Neuronal stem cell (in vitro differentiated cells): ENCODE data around the gene MIA2.

ENCODE experiments used
- DNase-seq: peaks from one replicate; pipeline ENCODE4 v3.0.0-alpha.2; 2013; ENCODE audit warnings: low spot score
- H2AFZ ChIP-seq: one replicate; pipeline ENCODE4 v1.6.1; 2013; ENCODE audit warnings: mild to moderate bottlenecking, low read length, inconsistent platforms
- H2AK5ac ChIP-seq: 2 replicates; pipeline ENCODE4 v1.6.1; 2013; ENCODE audit warnings: low read depth, mild to moderate bottlenecking, inconsistent platforms, low read length, moderate library complexity, mixed read lengths
- H2BK120ac ChIP-seq: 2 replicates; pipeline ENCODE4 v1.6.1; 2013; ENCODE audit warnings: low read depth, mild to moderate bottlenecking, inconsistent platforms, low read length, moderate library complexity, mixed read lengths
- H2BK12ac ChIP-seq: one replicate; pipeline ENCODE4 v1.6.1; 2013; ENCODE audit warnings: low read length, inconsistent platforms
- H2BK15ac ChIP-seq: 2 replicates; pipeline ENCODE4 v1.6.1; 2013; ENCODE audit warnings: mild to moderate bottlenecking, low read length, inconsistent platforms, mixed read lengths
- H2BK5ac ChIP-seq: one replicate; pipeline ENCODE4 v1.6.1; 2013; ENCODE audit warnings: inconsistent platforms, mild to moderate bottlenecking, low read length, moderate library complexity
- H3K14ac ChIP-seq: one replicate; pipeline ENCODE4 v1.6.1; 2013; ENCODE audit warnings: low read length, inconsistent platforms
- H3K18ac ChIP-seq: 2 replicates; pipeline ENCODE4 v1.6.1; 2013; ENCODE audit warnings: low read length, inconsistent platforms
- H3K23ac ChIP-seq: 2 replicates; pipeline ENCODE4 v1.6.1; 2013; ENCODE audit warnings: low read depth, mild to moderate bottlenecking, mixed read lengths, low read length, inconsistent platforms; ENCODE audit not compliant: poor library complexity
- H3K27ac ChIP-seq: replicated peaks from 3 replicates; pipeline ENCODE4 v1.5.1; 2013; ENCODE audit warnings: low read length, inconsistent platforms
- H3K27me3 ChIP-seq, 3 experiments: 2 replicates each; pipeline ENCODE4 v1.6.1; 2013; ENCODE audit warnings: low read length in 3 of 3, mild to moderate bottlenecking in 2 of 3, inconsistent platforms in 1 of 3, low read depth in 1 of 3, mixed read lengths in 1 of 3, moderate library complexity in 1 of 3; ENCODE audit not compliant: control insufficient read depth in 3 of 3, insufficient read depth in 3 of 3
- H3K36me3 ChIP-seq, 2 donors: replicated peaks in 1 of 2; 2 replicates each; pipeline ENCODE4 v1.6.1; 2013; ENCODE audit warnings: low read length in 2 of 2; ENCODE audit not compliant: control insufficient read depth in 2 of 2, insufficient read depth in 2 of 2
- H3K4ac ChIP-seq: 2 replicates; pipeline ENCODE4 v1.6.1; 2013; ENCODE audit warnings: inconsistent platforms, mild to moderate bottlenecking, low read length, moderate library complexity
- H3K4me1 ChIP-seq, 2 donors: 1 replicate in 1 of 2; 2 replicates in 1 of 2; pipeline ENCODE4 v1.6.1; 2013; ENCODE audit warnings: low read length in 2 of 2, low read depth in 1 of 2; ENCODE audit not compliant: control insufficient read depth in 2 of 2, insufficient read depth in 1 of 2
- H3K4me2 ChIP-seq: one replicate; pipeline ENCODE4 v1.6.1; 2013; ENCODE audit warnings: mild to moderate bottlenecking, low read length, inconsistent platforms; ENCODE audit not compliant: insufficient read depth, poor library complexity, severe bottlenecking
- H3K4me3 ChIP-seq, 2 donors: 2 replicates each; pipeline ENCODE4 v1.5.1; 2013; ENCODE audit warnings: low read length in 2 of 2, mild to moderate bottlenecking in 2 of 2, inconsistent platforms in 1 of 2, moderate library complexity in 1 of 2
- H3K79me1 ChIP-seq: one replicate; pipeline ENCODE4 v1.6.1; 2013; ENCODE audit warnings: low read depth, mild to moderate bottlenecking, inconsistent platforms, low read length, moderate library complexity
- H3K9ac ChIP-seq: one replicate; pipeline ENCODE4 v1.6.1; 2013; ENCODE audit warnings: mild to moderate bottlenecking, low read depth, low read length, inconsistent platforms; ENCODE audit not compliant: poor library complexity
- H3K9me3 ChIP-seq, 2 donors: replicated peaks in 1 of 2; 2 replicates each; pipeline versions ENCODE3 to v1.6.1; 2013; ENCODE audit warnings: low read length in 2 of 2, mild to moderate bottlenecking in 2 of 2, inconsistent platforms in 1 of 2, low read depth in 1 of 2, mixed read lengths in 1 of 2, moderate library complexity in 1 of 2; ENCODE audit not compliant: control insufficient read depth in 2 of 2, insufficient read depth in 1 of 2
- H4K8ac ChIP-seq: one replicate; pipeline ENCODE4 v1.6.1; 2013; ENCODE audit warnings: low read depth, mild to moderate bottlenecking, inconsistent platforms, low read length, moderate library complexity
- H4K91ac ChIP-seq: one replicate; pipeline ENCODE4 v1.6.1; 2013; ENCODE audit warnings: low read length, low read depth, mild to moderate bottlenecking, inconsistent platforms; ENCODE audit not compliant: poor library complexity
- WGBS, 2 donors: extraction: QIAGEN DNeasy Blood & Tissue Kit; methylation state at CpG; one replicate each; pipeline ENCODE4 v1.1.7; 2013; ENCODE audit warnings: missing lambda C conversion rate in 2 of 2, mixed read lengths in 1 of 2; ENCODE audit not compliant: insufficient read length in 2 of 2, insufficient replicate concordance in 1 of 2; ENCODE audit errors: extremely low coverage in 2 of 2; 5-methylcytosine and 5-hydroxymethylcytosine counted together

MIA2 gene

DNA sequence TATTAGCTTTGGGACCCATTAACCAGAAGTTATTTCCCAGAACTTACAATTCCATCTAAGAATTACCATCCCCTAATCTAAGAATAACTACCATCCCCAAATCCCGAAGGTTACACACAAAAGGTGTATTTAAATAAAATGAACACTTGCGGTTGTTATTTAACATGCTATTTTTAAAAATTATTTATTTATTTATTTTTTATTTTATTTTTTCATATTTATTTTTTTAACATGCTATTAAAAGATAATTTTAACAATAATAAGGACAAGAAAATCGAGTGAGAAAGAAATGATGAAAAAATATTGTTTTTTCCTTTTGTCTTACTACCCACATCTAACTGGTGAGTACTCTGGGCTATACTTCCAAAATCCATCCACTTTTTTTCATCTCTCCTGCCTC, 192.2 kb downstream of the MIA2 start:
- no peaks in the 10 kb centered on the region for H3K9me3 ChIP-seq
- H3K27ac ChIP-seq = no peak overlapping the region
- peaks cover 6 to 12% of the 10 kb centered on the region in 2 donors for H3K4me1 ChIP-seq
- WGBS, 2 donors = no CpG with 5 or more reads among the region's 3 CpGs
- no peak overlapping the region for H3K23ac ChIP-seq
- no peak overlapping the region for H2BK5ac ChIP-seq
- no peak overlapping the region for H3K4ac ChIP-seq
- peaks cover 4% of the 10 kb centered on the region for H3K79me1 ChIP-seq
- no peak overlapping the region for H2BK15ac ChIP-seq
- H3K36me3 ChIP-seq = no peaks in the 10 kb centered on the region
- H4K8ac ChIP-seq = no peak overlapping the region
- H3K18ac ChIP-seq = no peak overlapping the region
- H3K9ac ChIP-seq = no peak overlapping the region
- no peak overlapping the region for H2BK12ac ChIP-seq
- no peak overlapping the region for H3K14ac ChIP-seq
- no peak overlapping the region for H3K4me3 ChIP-seq
- H2BK120ac ChIP-seq = no peak overlapping the region
- no peak overlapping the region for H4K91ac ChIP-seq
- H3K4me2 ChIP-seq = no peak overlapping the region
- H2AFZ ChIP-seq = no peak overlapping the region
- no peak for DNase-seq
- no peak overlapping the region for H2AK5ac ChIP-seq
- no peaks in the 10 kb centered on the region for H3K27me3 ChIP-seq

DNA sequence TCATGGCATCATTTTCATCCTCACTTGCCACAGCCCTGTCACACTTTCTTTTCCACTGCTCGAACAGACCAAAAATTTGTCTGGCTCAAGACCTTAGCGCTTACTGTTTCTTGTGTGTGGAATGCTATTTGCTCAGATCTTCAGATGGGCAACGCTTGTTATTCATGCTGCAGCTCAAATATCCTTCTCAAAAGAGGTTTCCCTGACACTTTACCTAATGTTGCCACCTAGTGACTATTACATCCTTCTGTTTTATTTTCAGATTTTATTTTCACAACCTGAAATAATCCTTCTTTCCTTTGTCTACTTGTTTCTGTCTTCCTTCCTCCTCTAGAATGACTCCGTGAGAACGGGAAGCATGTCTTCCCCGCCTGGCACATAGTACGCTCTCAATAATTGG, 192.9 kb downstream of the MIA2 start:
- Histone ChIP-seq H4K91ac (no peak overlapping the region), H3K36me3 (no peaks in the 10 kb centered on the region), H3K4me2 (no peak overlapping the region), H2AFZ (no peak overlapping the region), H3K27me3 (no peaks in the 10 kb centered on the region), H3K4me1 (peaks cover 6 to 12% of the 10 kb centered on the region in 2 donors), H3K9me3 (no peaks in the 10 kb centered on the region), H2BK5ac (no peak overlapping the region), H3K14ac (no peak overlapping the region), H2AK5ac (no peak overlapping the region), H3K4me3 (no peak overlapping the region), H3K4ac (no peak overlapping the region), H3K9ac (no peak overlapping the region), H3K18ac (no peak overlapping the region), H2BK120ac (no peak overlapping the region), H4K8ac (no peak overlapping the region), H3K79me1 (peaks cover 6% of the 10 kb centered on the region), H3K27ac (no peak overlapping the region), H3K23ac (no peak overlapping the region), H2BK15ac (no peak overlapping the region), H2BK12ac (no peak overlapping the region)
- WGBS, 2 donors = no CpG with 5 or more reads among the region's 7 CpGs
- DNase-seq = no peak

GRCh38 chr14:39428118-39428517, 194.4 kb downstream of the MIA2 start:
- Histone ChIP-seq H3K9me3 (no peaks in the 10 kb centered on the region), H3K27ac (no peak overlapping the region), H3K4me1 (peaks cover 6 to 12% of the 10 kb centered on the region in 2 donors), H2BK5ac (no peak overlapping the region), H3K36me3 (no peaks in the 10 kb centered on the region), H4K8ac (no peak overlapping the region), H2AFZ (no peak overlapping the region), H3K27me3 (no peaks in the 10 kb centered on the region), H2BK15ac (no peak overlapping the region), H3K79me1 (peaks cover 6% of the 10 kb centered on the region), H3K23ac (no peak overlapping the region), H3K9ac (no peak overlapping the region), H2BK12ac (no peak overlapping the region), H3K4me2 (no peak overlapping the region), H2BK120ac (no peak overlapping the region), H3K4ac (no peak overlapping the region), H3K14ac (no peak overlapping the region), H2AK5ac (no peak overlapping the region), H3K4me3 (no peak overlapping the region), H4K91ac (no peak overlapping the region), H3K18ac (no peak overlapping the region)
- no CpG with 5 or more reads among the region's 8 CpGs for WGBS, 2 donors
- no peak for DNase-seq

DNA sequence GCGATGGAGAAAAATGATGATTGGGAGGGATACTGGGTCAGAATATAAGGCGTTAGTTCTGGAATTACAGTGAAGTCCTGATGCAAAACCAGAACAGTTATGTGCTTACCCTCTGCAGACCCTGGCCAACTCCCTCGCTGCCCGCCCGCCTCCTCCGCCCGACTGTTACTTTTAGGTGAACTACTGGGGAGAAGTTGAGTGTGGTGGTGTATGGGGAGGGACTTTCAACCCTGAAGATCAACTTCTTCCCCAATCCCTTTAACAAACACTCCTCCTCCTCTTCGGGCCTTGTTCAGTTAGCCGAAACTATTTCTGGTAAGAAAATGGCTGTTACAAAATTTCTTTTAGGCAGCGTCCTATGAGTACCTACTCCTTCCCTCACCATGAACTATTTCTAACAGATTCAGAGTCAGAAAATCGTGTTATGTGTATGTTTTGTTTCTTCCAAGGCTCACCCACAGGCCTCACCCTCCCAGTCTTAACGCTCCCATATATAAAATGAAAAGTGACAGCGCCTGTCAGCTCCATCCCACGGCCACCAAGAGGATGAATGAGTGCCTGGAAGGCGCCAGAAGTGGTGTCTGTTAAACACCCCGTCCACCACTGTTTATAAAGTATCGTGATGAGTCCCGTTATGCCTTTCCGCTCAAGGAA, 197.2 kb downstream of the MIA2 start:
- Histone ChIP-seq H3K4me3 (peak overlapping the region; percentile 94 to 95), H2BK12ac (no peak overlapping the region), H3K4ac (no peak overlapping the region), H3K9me3 (no peaks in the 10 kb centered on the region), H3K79me1 (peaks cover 6% of the 10 kb centered on the region), H3K4me2 (peak overlapping the region; percentile 69), H3K4me1 (peaks cover 4 to 16% of the 10 kb centered on the region in 2 donors), H3K36me3 (no peaks in the 10 kb centered on the region), H2AFZ (peak overlapping the region; percentile 100), H3K27me3 (peaks cover 0 to 2% (median 0%) of the 10 kb centered on the region in 3 experiments), H3K27ac (no peak overlapping the region), H3K14ac (no peak overlapping the region), H4K91ac (no peak overlapping the region), H2BK5ac (no peak overlapping the region), H2AK5ac (no peak overlapping the region), H4K8ac (no peak overlapping the region), H2BK120ac (peak overlapping the region; percentile 56), H3K18ac (no peak overlapping the region), H3K9ac (peak overlapping the region; percentile 97), H2BK15ac (no peak overlapping the region), H3K23ac (peak overlapping the region; percentile 94)
- no peak for DNase-seq
- whole genome bisulfite sequencing, 2 donors = 100% methylated on average over 1 of the region's 19 CpGs; no CpG with 5 or more reads in 1 of the 2 donors
